Measurements from ENCODE around the gene P3H2. TPM values are rescaled to one million over a fixed set of nuclear protein-coding genes. Genes with fewer than 3 reads are reported as not detected.
A peak's percentile ranks its signal among the peaks of the same experiment; 100 is the strongest.

P3H2 gene
- total RNA-seq, 2 donors from 2014 or later: 285 to 322 TPM

DNA sequence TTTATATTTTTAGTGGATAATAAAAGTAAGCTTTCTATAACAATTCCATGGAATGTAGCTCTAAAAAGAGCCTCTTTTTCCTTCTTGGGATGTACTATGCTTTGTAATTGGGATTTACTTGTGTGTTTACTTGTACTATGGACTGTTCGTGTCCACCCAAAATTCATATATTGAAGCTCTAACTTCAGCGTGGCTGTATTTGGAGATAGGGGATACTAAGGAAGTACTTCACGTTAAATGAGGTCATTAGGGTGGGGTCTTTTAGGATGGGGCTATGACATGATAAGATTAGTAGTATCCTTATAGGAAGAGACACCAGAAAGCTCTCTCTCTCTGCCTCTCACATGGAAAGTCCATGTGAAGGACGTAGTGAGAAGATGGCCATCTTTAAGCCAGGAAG lies 64.9 kb downstream of the P3H2 start:
- TF ChIP-seq, protein P1, sequence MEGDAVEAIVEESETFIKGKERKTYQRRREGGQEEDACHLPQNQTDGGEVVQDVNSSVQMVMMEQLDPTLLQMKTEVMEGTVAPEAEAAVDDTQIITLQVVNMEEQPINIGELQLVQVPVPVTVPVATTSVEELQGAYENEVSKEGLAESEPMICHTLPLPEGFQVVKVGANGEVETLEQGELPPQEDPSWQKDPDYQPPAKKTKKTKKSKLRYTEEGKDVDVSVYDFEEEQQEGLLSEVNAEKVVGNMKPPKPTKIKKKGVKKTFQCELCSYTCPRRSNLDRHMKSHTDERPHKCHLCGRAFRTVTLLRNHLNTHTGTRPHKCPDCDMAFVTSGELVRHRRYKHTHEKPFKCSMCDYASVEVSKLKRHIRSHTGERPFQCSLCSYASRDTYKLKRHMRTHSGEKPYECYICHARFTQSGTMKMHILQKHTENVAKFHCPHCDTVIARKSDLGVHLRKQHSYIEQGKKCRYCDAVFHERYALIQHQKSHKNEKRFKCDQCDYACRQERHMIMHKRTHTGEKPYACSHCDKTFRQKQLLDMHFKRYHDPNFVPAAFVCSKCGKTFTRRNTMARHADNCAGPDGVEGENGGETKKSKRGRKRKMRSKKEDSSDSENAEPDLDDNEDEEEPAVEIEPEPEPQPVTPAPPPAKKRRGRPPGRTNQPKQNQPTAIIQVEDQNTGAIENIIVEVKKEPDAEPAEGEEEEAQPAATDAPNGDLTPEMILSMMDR (conservative IDR thresholded peaks at IDR 0.05): no peak

DNA sequence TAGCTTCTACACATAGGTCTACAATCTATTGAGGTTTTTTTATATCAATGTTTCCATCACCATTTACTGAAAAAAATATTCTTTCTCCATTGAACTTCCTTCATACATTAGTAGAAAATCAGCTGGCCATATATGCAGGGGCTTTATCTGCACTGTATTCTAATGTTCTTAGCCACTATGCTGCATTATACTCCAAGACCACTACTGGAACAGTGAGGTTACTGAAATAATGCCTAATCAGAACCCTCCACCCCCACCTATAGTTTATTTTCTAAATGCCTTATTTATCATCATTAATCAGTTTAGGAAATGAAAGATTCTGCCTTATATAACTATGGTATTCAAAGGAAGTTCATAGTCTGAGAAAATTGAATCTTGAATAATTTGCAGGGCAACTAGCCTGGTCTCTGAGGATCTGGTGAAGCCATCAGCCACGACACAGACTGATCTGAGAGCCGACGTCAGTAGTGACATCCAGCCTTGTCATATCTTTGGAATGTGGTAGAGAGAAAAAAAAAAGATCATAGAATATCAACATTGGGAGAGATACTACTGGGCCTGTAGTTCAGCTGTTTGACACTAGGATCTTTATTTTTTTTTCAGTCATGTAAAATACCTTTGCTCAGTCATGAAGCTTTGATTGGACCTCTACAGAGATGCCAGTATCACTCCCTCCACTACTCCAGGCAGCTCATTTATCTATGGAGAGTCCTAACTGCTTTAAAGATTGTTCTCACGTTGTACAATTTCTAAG lies 66.6 kb downstream of the P3H2 start:
- 76 to 82% methylated on average over 3 to 4 of the region's 4 CpGs for WGBS, 2 experiments (ENCODE audit: insufficient coverage in 1 of 2, insufficient read length in 1 of 2)
- Histone ChIP-seq H3K4me1 (ENCODE audit: control insufficient read depth, insufficient read depth, low read length) (no peaks in the 10 kb centered on the region), H3K27me3 (ENCODE audit: control insufficient read depth, insufficient read depth, low read length, poor library complexity, severe bottlenecking) (no peaks in the 10 kb centered on the region), H3K9ac (ENCODE audit: extremely low read depth, low read length, poor library complexity, severe bottlenecking) (no peak overlapping the region), H3K4me3 (ENCODE audit: low read length) (no peak overlapping the region), H3K9me3 (ENCODE audit: control insufficient read depth, low read length) (no peaks in the 10 kb centered on the region), H3K36me3 (ENCODE audit: control insufficient read depth, insufficient read depth, low read length) (peaks cover 57% of the 10 kb centered on the region), H3K27ac (ENCODE audit: low read depth, low read length) (no peak overlapping the region)
- Mint-ChIP-seq H3K4me3 (no peak overlapping the region), H3K27ac (peak overlapping the region; percentile 40), H3K36me3 (ENCODE audit: low read depth) (no peaks in the 10 kb centered on the region), H3K27me3 (ENCODE audit: insufficient read depth) (no peaks in the 10 kb centered on the region), H3K4me1 (peaks cover 23% of the 10 kb centered on the region), H3K9me3 (no peaks in the 10 kb centered on the region)
- DNase-seq: no peak
- TF ChIP-seq, protein P1 (conservative IDR thresholded peaks at IDR 0.05): peak; percentile 36

More for the DNA sequence above, 64.9 kb downstream of the P3H2 start:
- Mint-ChIP-seq H3K4me1 (peaks cover 20% of the 10 kb centered on the region), H3K27ac (peak overlapping the region; percentile 56), H3K27me3 (ENCODE audit: insufficient read depth) (no peaks in the 10 kb centered on the region), H3K4me3 (no peak overlapping the region), H3K36me3 (ENCODE audit: low read depth) (no peaks in the 10 kb centered on the region), H3K9me3 (no peaks in the 10 kb centered on the region)
- H3K27ac ChIP-seq (ENCODE audit: low read depth, low read length): no peak overlapping the region
- WGBS, 2 experiments (ENCODE audit: insufficient coverage in 1 of 2, insufficient read length in 1 of 2): 83 to 94% methylated on average over 2 to 4 of the region's 4 CpGs
- H3K9me3 ChIP-seq (ENCODE audit: control insufficient read depth, low read length): no peaks in the 10 kb centered on the region
- H3K9ac ChIP-seq (ENCODE audit: extremely low read depth, low read length, poor library complexity, severe bottlenecking): no peak overlapping the region
- H3K4me3 ChIP-seq (ENCODE audit: low read length): no peak overlapping the region
- no peaks in the 10 kb centered on the region for H3K27me3 ChIP-seq (ENCODE audit: control insufficient read depth, insufficient read depth, low read length, poor library complexity, severe bottlenecking)
- H3K36me3 ChIP-seq (ENCODE audit: control insufficient read depth, insufficient read depth, low read length): peaks cover 57% of the 10 kb centered on the region
- H3K4me1 ChIP-seq (ENCODE audit: control insufficient read depth, insufficient read depth, low read length): no peaks in the 10 kb centered on the region
- DNase-seq: no peak

DNA sequence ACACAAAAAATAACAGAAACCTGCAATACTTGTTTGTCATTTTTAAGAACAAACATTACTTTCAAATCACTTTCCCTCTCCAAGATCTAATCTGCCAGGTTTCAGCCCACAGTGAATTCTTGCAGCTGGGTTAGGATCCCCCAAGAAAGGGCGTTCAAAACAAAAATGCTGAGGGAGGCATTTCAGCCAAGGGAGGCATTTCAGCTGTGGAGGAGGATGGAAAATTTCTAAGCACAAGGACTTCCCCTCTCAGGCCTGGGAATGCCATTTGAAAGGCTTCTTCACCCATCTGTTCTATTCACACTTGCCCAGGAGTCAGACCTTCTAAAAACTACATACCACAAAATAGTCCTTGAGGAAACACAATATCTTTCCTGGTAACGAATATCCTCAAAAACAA lies 69.1 kb downstream of the P3H2 start:
- Histone ChIP-seq H3K9me3 (ENCODE audit: control insufficient read depth, low read length) (no peaks in the 10 kb centered on the region), H3K27me3 (ENCODE audit: control insufficient read depth, insufficient read depth, low read length, poor library complexity, severe bottlenecking) (no peaks in the 10 kb centered on the region), H3K9ac (ENCODE audit: extremely low read depth, low read length, poor library complexity, severe bottlenecking) (no peak overlapping the region), H3K27ac (ENCODE audit: low read depth, low read length) (no peak overlapping the region), H3K36me3 (ENCODE audit: control insufficient read depth, insufficient read depth, low read length) (peaks cover 60% of the 10 kb centered on the region), H3K4me1 (ENCODE audit: control insufficient read depth, insufficient read depth, low read length) (no peaks in the 10 kb centered on the region), H3K4me3 (ENCODE audit: low read length) (no peak overlapping the region)
- TF ChIP-seq, protein P1 (conservative IDR thresholded peaks at IDR 0.05): no peak
- DNase-seq: no peak
- no peak overlapping the region for H3K27ac Mint-ChIP-seq
- peaks cover 17% of the 10 kb centered on the region for H3K36me3 Mint-ChIP-seq (ENCODE audit: low read depth)
- H3K9me3 Mint-ChIP-seq: no peaks in the 10 kb centered on the region
- WGBS, 2 experiments (ENCODE audit: insufficient coverage in 1 of 2, insufficient read length in 1 of 2): 29 to 84% methylated on average over 1 to 2 of the region's 2 CpGs
- H3K4me1 Mint-ChIP-seq: peaks cover 17% of the 10 kb centered on the region
- no peak overlapping the region for H3K4me3 Mint-ChIP-seq
- H3K27me3 Mint-ChIP-seq (ENCODE audit: insufficient read depth): no peaks in the 10 kb centered on the region

All from endodermal cell (in vitro differentiated cells).